Hepatocyte (in vitro differentiated cells): Measurements from ENCODE around the gene HTR3D. TPM values are rescaled to one million over a fixed set of nuclear protein-coding genes. Genes with fewer than 3 reads are reported as not detected.

ENCODE experiments used
- DNase-seq: peaks from one replicate; pipeline ENCODE4 v3.0.0-alpha.2; 2016; ENCODE audit warnings: low spot score
- H2AFZ ChIP-seq: fragments of 200-600 bp; sonication (generic); 2 replicates; pipeline ENCODE4 v1.6.0; 2016; ENCODE audit warnings: antibody characterized with exemption, mild to moderate bottlenecking
- H3K27ac ChIP-seq: fragments of 200-600 bp; sonication (generic); 2 replicates; pipeline ENCODE4 v1.5.1; 2016; ENCODE audit warnings: mild to moderate bottlenecking
- H3K27me3 ChIP-seq: fragments of 200-600 bp; sonication (generic); 2 replicates; pipeline ENCODE4 v1.6.1; 2016
- H3K36me3 ChIP-seq: fragments of 200-600 bp; sonication (generic); replicated peaks from 2 replicates; pipeline ENCODE4 v1.5.1; 2016; ENCODE audit warnings: low read depth; ENCODE audit not compliant: insufficient read depth
- H3K4me1 ChIP-seq: fragments of 200-600 bp; sonication (generic); 2 replicates; pipeline ENCODE4 v1.5.1; 2016; ENCODE audit warnings: mild to moderate bottlenecking, moderate library complexity; ENCODE audit not compliant: insufficient read depth
- H3K4me2 ChIP-seq: fragments of 200-600 bp; sonication (generic); 2 replicates; pipeline ENCODE4 v1.6.0; 2016
- H3K4me3 ChIP-seq: fragments of 200-600 bp; sonication (generic); 2 replicates; pipeline ENCODE4 v1.5.1; 2016; ENCODE audit warnings: mild to moderate bottlenecking
- H3K79me2 ChIP-seq: fragments of 200-600 bp; sonication (generic); 2 replicates; pipeline ENCODE4 v1.6.0; 2017; ENCODE audit warnings: mild to moderate bottlenecking
- H3K9me2 ChIP-seq: fragments of 200-600 bp; sonication (generic); replicated peaks from 2 replicates; pipeline ENCODE4 v1.6.0; 2017; ENCODE audit warnings: mild to moderate bottlenecking; ENCODE audit not compliant: insufficient read depth
- H3K9me3 ChIP-seq: fragments of 200-600 bp; sonication (generic); 2 replicates; pipeline ENCODE4 v1.5.1; 2016; ENCODE audit warnings: low read depth, mild to moderate bottlenecking
- H4K20me1 ChIP-seq: fragments of 200-600 bp; sonication (generic); 2 replicates; pipeline ENCODE4 v1.6.0; 2016; ENCODE audit warnings: mild to moderate bottlenecking; ENCODE audit not compliant: insufficient read depth, poor library complexity, severe bottlenecking
- CTCF ChIP-seq: fragments of 200-600 bp; sonication (generic); IDR thresholded peaks from 2 replicates; pipeline ENCODE4 v1.5.1; 2016; ENCODE audit warnings: antibody characterized with exemption, mild to moderate bottlenecking; ENCODE audit not compliant: poor library complexity
- EZH2 ChIP-seq: fragments of 200-600 bp; sonication (generic); IDR thresholded peaks from 2 replicates; pipeline ENCODE4 v1.6.1; 2016; ENCODE audit warnings: antibody characterized with exemption, mild to moderate bottlenecking, borderline replicate concordance
- EZH2phosphoT487 ChIP-seq: fragments of 200-600 bp; sonication (generic); IDR thresholded peaks from one replicate; pipeline ENCODE4 v1.6.1; 2018; ENCODE audit warnings: antibody characterized with exemption, mild to moderate bottlenecking, low read depth, moderate library complexity; ENCODE audit not compliant: unreplicated experiment, severe bottlenecking
- WGBS: methylation state at CpG from one replicate; pipeline ENCODE4 v1.1.6; 2016; ENCODE audit warnings: low lambda C conversion rate; ENCODE audit errors: missing lambda C conversion rate; 5-methylcytosine and 5-hydroxymethylcytosine counted together
- polyA plus RNA-seq: library from polyadenylated mRNA; unstranded; fragments of >200 nt; fragmentation: Nextera tagmentation; extraction: Ambion mirVana; gene quantifications from 2 replicates; pipeline ENCODE4 v1.2.1, GENCODE V29; 2016
- total RNA-seq: library from RNA; depleted of rRNA; stranded (reverse); fragments of >200 nt; gene quantifications from 2 replicates; pipeline ENCODE4 v1.2.3, GENCODE V29; 2014

The HTR3D gene
- total and polyA plus RNA-seq, 2 experiments from 2014 or later = not detected

GRCh38 chr3:183984749-183985729 is 46.5 kb upstream of the HTR3D start:
- no peaks in the 10 kb centered on the region for H3K79me2 ChIP-seq

GRCh38 chr3:183987000-183987600 is 44.4 kb upstream of the HTR3D start:
- TF ChIP-seq EZH2phosphoT487 (no peak), EZH2 (no peak), CTCF (no peak)
- Histone ChIP-seq H3K4me3 (no peak overlapping the region), H3K4me2 (no peak overlapping the region), H3K4me1 (peaks cover 18% of the 10 kb centered on the region), H3K27me3 (no peaks in the 10 kb centered on the region), H3K9me3 (no peaks in the 10 kb centered on the region), H3K27ac (peak overlapping the region; percentile 62), H2AFZ (no peak overlapping the region), H3K36me3 (no peaks in the 10 kb centered on the region), H4K20me1 (no peaks in the 10 kb centered on the region), H3K79me2 (no peaks in the 10 kb centered on the region), H3K9me2 (no peaks in the 10 kb centered on the region)
- no peak for DNase-seq
- WGBS = 85% methylated on average over 11 of the region's 11 CpGs

More at GRCh38 chr3:183984749-183985729, 46.5 kb upstream of the HTR3D start:
- Histone ChIP-seq H3K4me3 (no peak overlapping the region), H3K4me2 (no peak overlapping the region), H4K20me1 (no peaks in the 10 kb centered on the region), H2AFZ (no peak overlapping the region), H3K36me3 (no peaks in the 10 kb centered on the region), H3K27me3 (no peaks in the 10 kb centered on the region), H3K4me1 (peaks cover 12% of the 10 kb centered on the region), H3K9me3 (no peaks in the 10 kb centered on the region), H3K27ac (no peak overlapping the region), H3K9me2 (no peaks in the 10 kb centered on the region)
- TF ChIP-seq EZH2phosphoT487 (no peak), EZH2 (no peak), CTCF (no peak)
- 74% methylated on average over 11 of the region's 11 CpGs for WGBS
- no peak for DNase-seq

- peak overlapping the region; percentile 50 for H3K4me2 ChIP-seq
- 54% methylated on average over 16 of the region's 16 CpGs for WGBS
Observed at GRCh38 chr3:183988216-183988790, 43.2 kb upstream of the HTR3D start.

More at GRCh38 chr3:183988216-183988790, 43.2 kb upstream of the HTR3D start:
- Histone ChIP-seq H4K20me1 (no peaks in the 10 kb centered on the region), H3K9me2 (no peaks in the 10 kb centered on the region), H3K27me3 (no peaks in the 10 kb centered on the region), H3K9me3 (no peaks in the 10 kb centered on the region), H3K27ac (peak overlapping the region; percentile 62), H2AFZ (no peak overlapping the region), H3K4me1 (peaks cover 18% of the 10 kb centered on the region), H3K36me3 (no peaks in the 10 kb centered on the region), H3K4me3 (no peak overlapping the region), H3K79me2 (no peaks in the 10 kb centered on the region)
- no peak for TF ChIP-seq EZH2phosphoT487
- no peak for TF ChIP-seq EZH2
- TF ChIP-seq CTCF = no peak
- DNase-seq = peak; percentile 65
